Activated CD8-positive, alpha-beta memory T cell treated with anti-CD3 and anti-CD28 coated beads for 36 hours (primary cell): ENCODE results near the gene ANKRD24. TPM values are rescaled to one million over a fixed set of nuclear protein-coding genes. Genes with fewer than 3 reads are reported as not detected.
"Not testable (repeated sequence)": the region's sequence is repeated elsewhere in the genome, so short reads cannot be mapped to it uniquely, and the experiment has no call there.

Source experiments
- CTCF ChIA-PET: fragments of 350-600 bp; sonication (Branson Sonifier 250); formaldehyde crosslinking; loops from one replicate; lab custom pipeline; 2021; ENCODE audit warnings: antibody characterized with exemption; lab: Charles Lee
- POLR2A ChIA-PET: fragments of 350-600 bp; sonication (Branson Sonifier 250); formaldehyde crosslinking; loops from one replicate; lab custom pipeline; 2021; ENCODE audit warnings: antibody characterized with exemption; lab: Charles Lee
- total RNA-seq, 2 experiments: library from RNA; stranded (reverse); gene quantifications; one replicate each; pipeline ENCODE4 v1.2.3, GENCODE V29; 2021

The ANKRD24 gene
- total RNA-seq, 2 experiments from 2014 or later: 0.78 to 1.0 TPM

GRCh38 chr19:4217429-4218264 is 35.2 kb downstream of the ANKRD24 start:
- POLR2A ChIA-PET: no interaction called here
- CTCF ChIA-PET: no interaction called here

GRCh38 chr19:4218523-4218922 is 36.0 kb downstream of the ANKRD24 start:
- CTCF ChIA-PET: interaction anchor here (0.6 kb wide), 1 partner anchor 56 kb away, joined by 3 read pairs; no protein-coding TSS in a partner anchor
- POLR2A ChIA-PET: not testable (repeated sequence)

GRCh38 chr19:4220188-4220587 is 37.7 kb downstream of the ANKRD24 start:
- CTCF ChIA-PET: no interaction called here
- POLR2A ChIA-PET: no interaction called here

- ChIA-PET CTCF (interaction anchor here (0.6 kb wide), 1 partner anchor 20 kb away, joined by 4 read pairs; no protein-coding TSS in a partner anchor), POLR2A (no interaction called here)
Observed at GRCh38 chr19:4224470-4224869, 42.0 kb downstream of the ANKRD24 start.

GRCh38 chr19:4225885-4226284 is 43.4 kb downstream of the ANKRD24 start:
- ChIA-PET POLR2A (no interaction called here), CTCF (no interaction called here)

- CTCF ChIA-PET: no interaction called here
Observed at GRCh38 chr19:4227771-4228170, 45.3 kb downstream of the ANKRD24 start.

GRCh38 chr19:4228765-4229178 is 46.3 kb downstream of the ANKRD24 start:
- ChIA-PET POLR2A (no interaction called here), CTCF (no interaction called here)

More at GRCh38 chr19:4227771-4228170, 45.3 kb downstream of the ANKRD24 start:
- POLR2A ChIA-PET: no interaction called here

GRCh38 chr19:4229179-4229931 is 46.9 kb downstream of the ANKRD24 start, which contains the start of gene EBI3:
TSS of gene EBI3 (plus strand) at chr19:4229523. CDS start at chr19:4229551, 28 bp downstream.
- POLR2A ChIA-PET: interaction anchor here (0.6 kb wide), 1 partner anchor 14 kb away, joined by 3 read pairs; no protein-coding TSS in a partner anchor
- CTCF ChIA-PET: interaction anchor here (0.6 kb wide), 1 partner anchor 238 kb away, joined by 4 read pairs; no protein-coding TSS in a partner anchor

- POLR2A ChIA-PET, CTCF ChIA-PET: not testable (repeated sequence)
Observed at GRCh38 chr19:4230237-4230636, 47.7 kb downstream of the ANKRD24 start.

GRCh38 chr19:4231521-4231920 is 49.0 kb downstream of the ANKRD24 start:
- CTCF ChIA-PET: interaction anchor here (0.7 kb wide), 1 partner anchor 68 kb away, joined by 3 read pairs; no protein-coding TSS in a partner anchor

GRCh38 chr19:4232139-4232538 is 49.6 kb downstream of the ANKRD24 start:
- ChIA-PET POLR2A (interaction anchor here (0.6 kb wide), 2 partner anchors 10 to 16 kb away, joined by 3 to 5 read pairs; no protein-coding TSS in a partner anchor), CTCF (interaction anchor here (0.7 kb wide), 2 partner anchors 15 to 327 kb away, joined by 3 read pairs; no protein-coding TSS in a partner anchor)

More at GRCh38 chr19:4231521-4231920, 49.0 kb downstream of the ANKRD24 start:
- POLR2A ChIA-PET: not testable (repeated sequence)

- ChIA-PET POLR2A (interaction anchor here (0.6 kb wide), 1 partner anchor 15 kb away, joined by 5 read pairs; no protein-coding TSS in a partner anchor), CTCF (interaction anchor here (0.6 to 0.7 kb wide), 4 partner anchors 16 to 326 kb away, joined by 3 read pairs; no protein-coding TSS in a partner anchor)
Observed at GRCh38 chr19:4232614-4233281, 50.3 kb downstream of the ANKRD24 start.

- POLR2A ChIA-PET: no interaction called here
- CTCF ChIA-PET: interaction anchor here (0.6 to 1.0 kb wide), 3 partner anchors 16 to 55 kb away, joined by 3 read pairs; no protein-coding TSS in a partner anchor
Observed at GRCh38 chr19:4233282-4233853, 50.9 kb downstream of the ANKRD24 start.

- ChIA-PET CTCF (interaction anchor here (0.8 to 1.0 kb wide), 2 partner anchors 19 to 26 kb away, joined by 3 read pairs; no protein-coding TSS in a partner anchor), POLR2A (interaction anchor here (0.6 kb wide), 1 partner anchor 11 kb away, joined by 8 read pairs; no protein-coding TSS in a partner anchor)
Observed at GRCh38 chr19:4234142-4234861, 51.8 kb downstream of the ANKRD24 start.

- ChIA-PET POLR2A (interaction anchor here (0.6 kb wide), 1 partner anchor 11 kb away, joined by 8 read pairs; no protein-coding TSS in a partner anchor), CTCF (interaction anchor here (0.8 kb wide), 1 partner anchor 27 kb away, joined by 3 read pairs; no protein-coding TSS in a partner anchor)
Observed at GRCh38 chr19:4234862-4235201, 52.3 kb downstream of the ANKRD24 start.

- CTCF ChIA-PET: interaction anchor here (0.6 kb wide), 1 partner anchor 111 kb away, joined by 3 read pairs; no protein-coding TSS in a partner anchor
Observed at GRCh38 chr19:4237510-4237909, 55.0 kb downstream of the ANKRD24 start.

GRCh38 chr19:4238831-4239230 is 56.3 kb downstream of the ANKRD24 start:
- CTCF ChIA-PET: no interaction called here

More at GRCh38 chr19:4237510-4237909, 55.0 kb downstream of the ANKRD24 start:
- POLR2A ChIA-PET: not testable (repeated sequence)

More at GRCh38 chr19:4238831-4239230, 56.3 kb downstream of the ANKRD24 start:
- POLR2A ChIA-PET: no interaction called here
